GM19099 (cell line): Measurements from ENCODE around the gene NRAP.

Experiments used
- POLR2A ChIP-seq: IDR thresholded peaks from 3 replicates; pipeline ENCODE4 v1.6.1; 2011; ENCODE audit warnings: low read depth; ENCODE audit not compliant: insufficient read length; ENCODE audit errors: extremely low read depth

NRAP gene

GRCh38 chr10:113572520-113573290 is 91.1 kb downstream of the NRAP start:
- no peak for TF ChIP-seq POLR2A

- TF ChIP-seq POLR2A = no peak
Observed at GRCh38 chr10:113569576-113569975, 94.3 kb downstream of the NRAP start.

GRCh38 chr10:113566888-113567287 is 97.0 kb downstream of the NRAP start:
- no peak for TF ChIP-seq POLR2A

- no peak for TF ChIP-seq POLR2A
Observed at GRCh38 chr10:113565364-113565763, 98.5 kb downstream of the NRAP start.

- TF ChIP-seq POLR2A = no peak
Observed at GRCh38 chr10:113563306-113564088, 100.3 kb downstream of the NRAP start.

- no peak for TF ChIP-seq POLR2A
Observed at GRCh38 chr10:113562704-113563103, 101.1 kb downstream of the NRAP start.

- TF ChIP-seq POLR2A = no peak
Observed at GRCh38 chr10:113562069-113562468, 101.8 kb downstream of the NRAP start.

GRCh38 chr10:113561214-113561613 is 102.6 kb downstream of the NRAP start:
- no peak for TF ChIP-seq POLR2A

GRCh38 chr10:113560071-113560470 is 103.8 kb downstream of the NRAP start:
- TF ChIP-seq POLR2A = no peak

- TF ChIP-seq POLR2A = no peak
Observed at GRCh38 chr10:113557903-113558321, 105.9 kb downstream of the NRAP start.

GRCh38 chr10:113557424-113557862 is 106.4 kb downstream of the NRAP start:
- TF ChIP-seq POLR2A = no peak

- TF ChIP-seq POLR2A = no peak
Observed at GRCh38 chr10:113555751-113556150, 108.1 kb downstream of the NRAP start.

- TF ChIP-seq POLR2A = no peak
Observed at GRCh38 chr10:113555245-113555644, 108.6 kb downstream of the NRAP start.

- no peak for TF ChIP-seq POLR2A
Observed at GRCh38 chr10:113554214-113554613, 109.6 kb downstream of the NRAP start.

GRCh38 chr10:113553149-113553548 is 110.7 kb downstream of the NRAP start:
- no peak for TF ChIP-seq POLR2A

- no peak for TF ChIP-seq POLR2A
Observed at GRCh38 chr10:113552701-113553100, 111.1 kb downstream of the NRAP start, which contains the start of gene HABP2. HABP2 (plus strand) TSS chr10:113553053; CDS start chr10:113553122, 69 bp downstream.
